Kidney glomerular epithelial cell (primary cell): ENCODE results near the gene FSCN2.

Experiments used
- DNase-seq: peaks from one replicate; lab custom pipeline; 2025; lab: John Stamatoyannopoulos, UW

Gene FSCN2

GRCh38 chr17:81542431-81543338 is 14.5 kb downstream of the FSCN2 start:
- DNase-seq: no peak

DNA sequence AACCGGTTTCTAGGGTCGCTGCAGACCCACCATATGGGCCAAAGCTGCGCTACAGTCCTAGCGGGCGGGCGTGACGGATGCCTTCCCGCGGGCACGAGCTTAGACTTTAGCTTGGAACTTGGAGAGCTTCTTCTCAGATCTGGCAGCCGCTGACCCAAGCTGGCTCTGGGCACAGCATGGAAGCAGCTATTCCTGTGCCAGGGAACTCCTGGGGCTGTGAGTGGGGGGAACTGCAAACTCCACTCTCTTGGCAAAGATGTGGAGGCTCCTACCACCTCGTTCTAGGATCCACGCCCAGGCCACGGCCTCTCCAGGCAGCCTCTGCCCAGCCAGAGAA is 15.1 kb downstream of the FSCN2 start:
- DNase-seq: no peak

DNA sequence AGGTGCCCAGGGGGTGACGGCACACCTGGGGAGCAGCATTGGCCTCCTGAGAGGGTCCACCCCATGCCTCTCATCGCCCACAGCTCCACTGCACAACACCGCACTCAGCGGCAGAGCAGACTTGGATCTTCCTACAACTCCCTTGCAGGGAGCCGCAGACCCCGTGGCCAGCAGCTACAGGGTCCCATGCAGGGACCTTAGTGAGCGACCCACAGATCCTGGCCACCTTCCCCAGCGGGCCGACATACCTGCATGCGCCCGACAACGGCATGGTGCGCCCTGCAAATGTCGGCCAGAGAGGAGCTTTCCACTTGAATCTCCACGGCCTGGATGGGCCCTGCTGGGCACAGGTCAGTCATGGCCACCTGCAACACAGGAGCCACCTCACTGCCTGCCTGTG is 15.6 kb downstream of the FSCN2 start:
- DNase-seq: no peak

- no peak for DNase-seq
These were observed 16.3 kb downstream of the FSCN2 start for GRCh38 chr17:81544281-81544974.

- no peak for DNase-seq
These were observed 17.2 kb downstream of the FSCN2 start for GRCh38 chr17:81545160-81545949.

GRCh38 chr17:81546906-81547613 is 18.9 kb downstream of the FSCN2 start:
- no peak for DNase-seq

DNA sequence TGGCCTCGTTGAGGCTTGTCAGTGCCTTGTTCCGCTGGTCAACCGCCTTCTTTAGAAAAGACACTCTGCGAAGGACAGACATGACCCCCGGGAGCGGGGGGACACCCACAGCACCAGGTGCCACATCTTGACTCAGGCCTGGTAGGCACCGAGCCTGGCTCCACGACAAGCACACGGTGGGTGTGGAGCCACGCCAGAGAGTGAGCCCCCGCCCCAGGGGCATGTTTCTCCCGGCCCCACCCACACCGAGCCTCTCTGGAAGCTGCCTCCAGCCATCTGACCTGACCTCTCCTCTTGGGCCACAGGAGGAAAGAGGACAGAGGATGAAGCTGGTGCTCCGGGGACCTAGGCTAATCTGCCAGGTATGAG is 19.4 kb downstream of the FSCN2 start:
- no peak for DNase-seq

DNA sequence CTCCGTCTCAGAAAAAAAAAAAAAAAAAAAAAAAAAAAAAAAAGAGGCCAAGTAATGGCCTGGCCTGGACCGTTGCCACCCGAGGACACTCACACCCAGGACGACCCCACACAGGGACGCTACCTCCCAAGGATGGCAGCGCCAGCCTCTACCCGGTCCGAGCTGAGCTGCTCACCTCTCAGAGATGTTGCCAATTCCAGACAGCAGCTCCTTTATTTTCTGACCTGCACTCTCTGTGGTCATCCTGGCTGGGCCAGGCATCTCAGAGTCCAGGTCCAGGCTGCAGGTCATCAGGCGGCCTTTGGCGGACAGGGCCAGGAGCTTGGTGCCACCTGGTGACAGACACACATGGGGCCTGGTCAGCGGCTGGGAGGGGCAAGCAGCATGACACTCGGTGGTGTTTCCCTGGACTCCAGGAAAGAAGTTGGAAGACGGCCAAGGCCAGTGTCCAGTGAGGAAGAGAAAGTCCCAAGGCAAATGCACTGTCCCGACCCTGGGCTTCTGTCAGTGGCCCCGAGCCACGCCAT is 20.9 kb downstream of the FSCN2 start:
- no peak for DNase-seq

- no peak for DNase-seq
These were observed 21.6 kb downstream of the FSCN2 start for GRCh38 chr17:81549826-81550225.

GRCh38 chr17:81550285-81550684 is 22.1 kb downstream of the FSCN2 start:
- DNase-seq: no peak

DNA sequence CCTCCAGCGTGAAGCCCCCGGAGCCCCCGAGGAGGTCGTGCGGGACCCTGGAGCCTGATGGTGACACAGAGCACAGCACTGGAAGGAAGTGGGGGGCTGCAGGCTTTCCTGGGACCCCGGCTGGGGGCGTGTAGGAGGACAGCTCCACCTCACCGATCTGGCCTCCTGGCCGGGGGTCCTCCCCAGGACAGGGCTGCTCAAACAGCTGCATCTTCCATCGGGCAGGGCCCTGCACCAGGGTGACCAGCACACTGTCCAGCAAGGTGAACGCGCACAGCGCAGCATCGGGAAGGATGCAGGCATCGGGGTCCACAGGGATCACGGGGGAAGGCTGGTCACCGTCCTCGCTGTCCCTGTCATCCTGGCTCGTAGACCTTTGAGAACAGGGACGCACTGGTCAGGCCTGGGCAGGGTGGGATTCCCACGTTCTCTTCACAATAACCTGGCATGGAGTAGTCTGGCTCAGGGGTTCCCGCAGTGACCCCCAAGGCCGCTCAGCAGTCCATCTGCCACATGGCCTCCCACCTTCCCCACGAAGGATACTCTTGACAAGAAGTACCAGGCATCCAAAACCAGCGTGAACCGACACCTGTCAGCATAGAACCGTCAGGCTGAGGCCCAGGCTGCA is 22.8 kb downstream of the FSCN2 start:
- DNase-seq: no peak

DNA sequence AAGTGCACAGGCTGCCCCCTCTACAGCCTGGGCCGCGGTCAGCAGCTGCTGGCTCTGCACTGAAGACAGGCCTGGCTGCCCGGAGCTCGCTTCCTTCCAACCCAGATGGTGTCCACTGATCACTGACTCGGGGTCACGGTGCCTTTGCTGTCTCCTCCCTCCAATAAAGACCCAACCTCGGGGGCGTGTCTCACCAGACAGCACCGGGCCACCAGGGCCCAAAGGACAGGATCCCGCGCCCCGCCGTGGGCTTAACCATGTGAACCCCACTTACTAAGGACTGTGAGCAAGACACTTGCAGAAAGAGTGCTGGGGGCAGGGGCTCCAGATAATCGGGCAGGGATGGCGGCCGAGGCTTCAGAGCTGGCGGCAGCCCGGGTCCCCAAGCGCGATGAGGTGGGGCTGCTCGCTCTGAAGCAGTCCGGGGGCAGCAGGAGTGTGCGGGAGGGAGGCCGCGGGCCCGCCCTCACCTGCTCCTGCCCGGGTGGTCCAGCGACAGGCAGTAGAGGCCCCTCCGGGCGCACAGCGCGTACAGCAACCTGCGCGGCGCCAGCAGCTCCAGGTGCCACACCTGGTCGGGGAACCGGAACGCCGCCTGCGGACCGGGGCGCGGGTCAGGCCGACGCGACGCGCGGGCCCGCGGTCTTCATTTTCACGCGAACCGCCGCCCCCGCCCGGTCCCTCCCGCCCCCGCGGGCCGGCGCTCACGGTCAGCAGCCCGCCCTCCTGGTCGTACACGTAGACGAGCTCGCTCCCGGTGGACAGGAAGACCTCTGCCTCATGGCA is 23.5 kb downstream of the FSCN2 start:
- no peak for DNase-seq

DNA sequence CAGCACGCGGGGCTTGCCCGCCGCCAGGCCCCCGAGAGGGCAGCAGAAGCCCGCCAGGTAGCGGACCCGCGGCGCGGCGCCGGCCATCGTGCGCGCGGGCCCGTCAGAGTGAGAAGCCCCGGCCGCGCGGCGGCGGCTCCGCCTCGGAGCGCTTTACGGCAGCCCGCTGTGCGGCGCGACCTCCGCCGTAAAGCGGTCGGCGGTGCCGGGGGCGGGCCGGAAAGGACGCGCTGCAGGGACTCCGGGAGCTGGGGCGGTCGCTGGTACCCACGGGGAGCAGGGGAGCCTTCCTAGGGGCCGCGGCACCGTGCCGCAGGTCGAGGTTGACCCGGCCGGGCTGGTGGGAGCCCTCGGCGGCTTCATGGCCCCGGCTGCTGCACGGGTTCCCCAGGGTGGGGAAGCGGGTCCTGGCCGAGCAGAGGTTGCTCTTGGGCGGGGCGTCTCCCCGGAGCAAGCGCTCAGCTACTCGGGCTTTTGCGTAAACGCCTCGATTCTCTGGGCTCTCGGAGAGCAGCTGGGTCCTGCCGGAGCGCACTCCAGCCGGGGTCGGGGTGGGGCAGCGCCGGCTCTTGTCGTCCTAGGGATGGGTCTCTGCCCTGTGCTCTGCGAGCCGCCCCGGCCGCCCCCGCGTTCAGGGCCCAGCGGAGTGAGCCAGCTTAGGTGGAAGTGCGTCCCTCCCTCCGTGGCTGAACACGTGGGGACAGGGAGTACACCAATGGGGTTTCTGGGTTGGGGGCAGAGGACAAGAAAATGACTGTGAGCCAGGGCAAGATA is 24.3 kb downstream of the FSCN2 start, which contains the start of gene FAAP100:
Gene FAAP100 (minus strand): TSS at position 110 of the 774 bp plus-strand sequence. CDS start 23 bp downstream, at position 87.
- peak; percentile 52 for DNase-seq

- peak; percentile 71 for DNase-seq
These were observed 24.9 kb downstream of the FSCN2 start for GRCh38 chr17:81553018-81553615.

GRCh38 chr17:81553616-81554181 is 25.5 kb downstream of the FSCN2 start:
- DNase-seq: peak; percentile 84

DNA sequence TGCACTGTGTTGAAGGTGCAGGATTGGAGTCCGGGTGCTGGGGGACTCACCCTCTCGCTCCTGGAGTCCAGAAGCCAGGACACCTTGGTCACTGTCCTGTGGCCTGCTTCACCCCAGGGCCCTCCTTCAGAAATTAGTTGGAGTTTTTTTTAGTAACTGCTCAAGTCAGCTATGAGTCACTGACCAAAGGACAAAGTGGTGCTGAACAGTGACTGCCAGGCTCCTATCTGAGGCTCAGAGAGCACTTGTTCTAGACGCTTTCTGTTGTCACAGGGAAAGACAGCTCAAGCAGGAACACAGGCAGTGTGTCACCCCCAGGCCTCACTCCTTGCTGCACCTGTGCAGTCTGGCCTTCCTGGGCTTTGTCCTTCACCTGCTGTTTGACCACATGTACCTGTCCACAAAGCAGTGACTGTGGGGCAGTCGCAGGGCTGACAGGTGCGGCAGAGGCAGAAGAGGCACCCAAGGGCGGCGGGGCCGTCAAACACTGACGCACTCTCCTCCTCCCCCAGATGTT is 28.1 kb downstream of the FSCN2 start:
- DNase-seq: peak; percentile 19

GRCh38 chr17:81556863-81557262 is 28.7 kb downstream of the FSCN2 start:
- no peak for DNase-seq

DNA sequence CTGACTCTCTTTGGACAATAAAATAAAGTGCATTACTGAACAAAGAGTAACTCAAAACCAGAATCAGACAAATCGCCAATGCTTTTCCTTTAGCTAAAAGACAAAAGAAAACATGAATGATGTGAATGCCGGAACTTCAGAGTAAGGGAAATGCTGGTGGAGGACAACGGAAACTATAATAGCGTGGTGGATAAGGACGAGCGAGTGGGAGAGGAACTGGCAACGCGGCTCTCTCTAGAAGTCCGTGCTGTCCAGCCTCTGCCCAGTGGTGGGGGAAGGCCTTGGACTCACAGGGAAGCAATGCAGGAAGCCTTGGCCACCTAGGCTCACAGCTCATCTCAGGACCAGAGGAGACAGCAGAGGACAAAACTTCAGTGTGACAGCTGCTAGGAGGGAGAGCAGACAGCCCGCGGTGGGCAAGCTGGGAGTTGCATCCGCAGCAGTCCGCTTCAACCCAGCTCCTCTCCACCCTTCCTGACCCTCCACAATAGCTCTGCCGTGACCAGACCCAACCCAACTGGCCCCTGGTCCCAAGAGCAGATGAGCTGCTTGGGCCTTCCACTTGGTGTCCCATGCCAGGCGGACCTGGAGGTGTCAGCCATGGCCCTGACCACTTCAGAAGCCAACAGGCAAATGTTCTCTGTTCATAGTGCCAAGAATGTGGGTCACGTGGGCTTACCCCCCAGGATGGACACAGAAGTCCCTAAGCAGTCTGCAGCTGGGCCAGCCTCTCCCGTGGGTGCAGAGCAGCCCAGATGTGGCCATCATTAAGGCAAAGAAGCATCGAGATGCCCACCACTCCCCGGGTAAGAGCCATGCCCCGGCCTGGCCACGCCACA is 29.3 kb downstream of the FSCN2 start:
- no peak for DNase-seq
